H1 (cell line): ENCODE results near the gene ZNF610. TPM values are rescaled to one million over a fixed set of nuclear protein-coding genes. Genes with fewer than 3 reads are reported as not detected.

Experiments used
- CTCF ChIA-PET: fragments of 300-600 bp; sonication (Branson Sonifier 250); formaldehyde crosslinking; loops from one replicate; lab custom pipeline; 2021; ENCODE audit not compliant: partially characterized antibody; lab: Charles Lee
- POLR2A ChIA-PET: fragments of 300-600 bp; sonication (Branson Sonifier 250); formaldehyde crosslinking; loops from one replicate; lab custom pipeline; 2021; ENCODE audit warnings: inconsistent platforms; ENCODE audit not compliant: partially characterized antibody; lab: Charles Lee
- DNase-seq, 2 experiments: peaks; one replicate each; pipeline versions ENCODE4 v3.0.0 to v3.0.0-alpha.2; 2010 to 2022; ENCODE audit warnings: low spot score in 2 of 2, low read depth in 1 of 2, mixed read lengths in 1 of 2
- FAIRE-seq: peaks from 2 replicates; lab custom pipeline; 2011; peaks lifted over from hg19 to GRCh38; lab: Jason Lieb, UNC
- H2AFZ ChIP-seq: 2 replicates; pipeline ENCODE4 v1.8.1; 2012; ENCODE audit warnings: low read length, inconsistent platforms
- H2AK5ac ChIP-seq: 2 replicates; pipeline ENCODE4 v1.6.1; 2013; ENCODE audit warnings: low read depth, low read length
- H2BK120ac ChIP-seq: replicated peaks from 2 replicates; pipeline ENCODE3; 2013; ENCODE audit warnings: low read depth, low read length, inconsistent platforms
- H2BK12ac ChIP-seq: 2 replicates; pipeline ENCODE4 v1.6.1; 2013; ENCODE audit warnings: low read depth, low read length
- H2BK15ac ChIP-seq: 2 replicates; pipeline ENCODE4 v1.6.1; 2013; ENCODE audit warnings: low read length
- H2BK20ac ChIP-seq: 2 replicates; pipeline ENCODE4 v1.6.1; 2013; ENCODE audit warnings: low read length
- H2BK5ac ChIP-seq: 2 replicates; pipeline ENCODE4 v1.6.1; 2013; ENCODE audit warnings: low read depth, low read length
- H3K14ac ChIP-seq: 2 replicates; pipeline ENCODE4 v1.6.1; 2013; ENCODE audit warnings: inconsistent platforms; ENCODE audit not compliant: insufficient read length
- H3K18ac ChIP-seq: 2 replicates; pipeline ENCODE4 v1.6.1; 2013; ENCODE audit warnings: low read length; ENCODE audit errors: extremely low read depth
- H3K23ac ChIP-seq: 2 replicates; pipeline ENCODE4 v1.6.1; 2013; ENCODE audit warnings: inconsistent platforms; ENCODE audit not compliant: insufficient read length
- H3K23me2 ChIP-seq: 2 replicates; pipeline ENCODE4 v1.6.1; 2013; ENCODE audit warnings: low read depth, low read length
- H3K27ac ChIP-seq: 2 replicates; pipeline ENCODE4 v1.6.1; 2011; ENCODE audit warnings: low read depth, low read length, inconsistent platforms
- H3K27me3 ChIP-seq, 4 experiments: replicated peaks in 1 of 4; 1 replicate in 1 of 4; 2 replicates in 3 of 4; pipeline versions ENCODE4 v1.6.1 to v1.8.1; 2011 to 2013; ENCODE audit warnings: low read length in 3 of 4, mild to moderate bottlenecking in 3 of 4, inconsistent platforms in 2 of 4, mixed read lengths in 2 of 4, moderate library complexity in 1 of 4; ENCODE audit not compliant: control insufficient read depth in 3 of 4, insufficient read depth in 3 of 4; ENCODE audit errors: extremely low read depth in 1 of 4
- H3K36me3 ChIP-seq, 4 experiments: 2 replicates each; pipeline versions ENCODE4 v1.6.1 to v1.8.1; 2011 to 2013; ENCODE audit warnings: mild to moderate bottlenecking in 4 of 4, low read length in 3 of 4, moderate library complexity in 2 of 4, control low read depth in 1 of 4, inconsistent platforms in 1 of 4; ENCODE audit not compliant: insufficient read depth in 4 of 4, control insufficient read depth in 2 of 4
- H3K4ac ChIP-seq: replicated peaks from 2 replicates; pipeline ENCODE3; 2013; ENCODE audit warnings: low read length, low read depth, mixed read lengths, inconsistent platforms; ENCODE audit not compliant: insufficient read length
- H3K4me1 ChIP-seq, 4 experiments: replicated peaks in 1 of 4; 1 replicate in 1 of 4; 2 replicates in 3 of 4; pipeline versions ENCODE4 v1.6.1 to v1.8.1; 2011 to 2013; ENCODE audit warnings: low read length in 3 of 4, inconsistent platforms in 2 of 4, mixed read lengths in 1 of 4; ENCODE audit not compliant: insufficient read depth in 4 of 4, control insufficient read depth in 3 of 4
- H3K4me2 ChIP-seq, 2 experiments: 2 replicates each; pipeline versions ENCODE4 v1.6.1 to v1.8.1; 2011 to 2013; ENCODE audit warnings: low read depth in 2 of 2, low read length in 2 of 2, control low read depth in 1 of 2, inconsistent platforms in 1 of 2, mild to moderate bottlenecking in 1 of 2; ENCODE audit not compliant: insufficient read depth in 1 of 2
- H3K4me3 ChIP-seq, 4 experiments: fragments of 200-600, 300-600 bp in 1 of 4; sonication (generic), shearing (Covaris generic), sonication (Bioruptor Twin) in 1 of 4; 2 replicates each; pipeline versions ENCODE4 v1.5.1 to v1.8.1; 2011 to 2016; ENCODE audit warnings: low read length in 4 of 4, low read depth in 3 of 4, control low read depth in 2 of 4, inconsistent platforms in 2 of 4, mild to moderate bottlenecking in 2 of 4, mixed read lengths in 1 of 4, moderate library complexity in 1 of 4; ENCODE audit not compliant: insufficient read depth in 2 of 4; ENCODE audit errors: extremely low read depth in 1 of 4
- H3K56ac ChIP-seq: replicated peaks from 2 replicates; pipeline ENCODE3; 2013; ENCODE audit warnings: low read depth, mild to moderate bottlenecking, mixed read lengths, low read length, inconsistent platforms; ENCODE audit not compliant: insufficient read length
- H3K79me1 ChIP-seq: 2 replicates; pipeline ENCODE4 v1.6.1; 2013; ENCODE audit warnings: low read depth, low read length, control low read depth
- H3K79me2 ChIP-seq, 2 experiments: 2 replicates each; pipeline versions ENCODE4 v1.6.1 to v1.8.1; 2012 to 2013; ENCODE audit warnings: low read length in 2 of 2, mild to moderate bottlenecking in 2 of 2, inconsistent platforms in 1 of 2; ENCODE audit not compliant: insufficient read depth in 2 of 2, control insufficient read depth in 1 of 2
- H3K9ac ChIP-seq, 4 experiments: replicated peaks in 1 of 4; 1 replicate in 1 of 4; 2 replicates in 3 of 4; pipeline versions ENCODE4 v1.6.1 to v1.8.1; 2011 to 2013; ENCODE audit warnings: low read depth in 3 of 4, low read length in 3 of 4, control low read depth in 2 of 4, mild to moderate bottlenecking in 2 of 4, moderate library complexity in 2 of 4, inconsistent platforms in 1 of 4; ENCODE audit errors: extremely low read depth in 1 of 4
- H3K9me3 ChIP-seq, 2 experiments: 2 replicates each; pipeline versions ENCODE4 v1.6.1 to v1.8.1; 2012 to 2013; ENCODE audit warnings: mild to moderate bottlenecking in 2 of 2, moderate library complexity in 2 of 2, control low read depth in 1 of 2, inconsistent platforms in 1 of 2, low read depth in 1 of 2, low read length in 1 of 2, mixed read lengths in 1 of 2; ENCODE audit not compliant: insufficient read depth in 2 of 2
- H4K20me1 ChIP-seq, 2 experiments: replicated peaks in 1 of 2; 2 replicates each; pipeline versions ENCODE3 to v1.8.1; 2011 to 2013; ENCODE audit warnings: inconsistent platforms in 2 of 2, low read length in 2 of 2, mild to moderate bottlenecking in 1 of 2; ENCODE audit not compliant: insufficient read depth in 2 of 2, control insufficient read depth in 1 of 2
- H4K5ac ChIP-seq: 2 replicates; pipeline ENCODE4 v1.6.1; 2013; ENCODE audit warnings: low read length, low read depth, mixed read lengths, inconsistent platforms; ENCODE audit not compliant: insufficient read length
- H4K8ac ChIP-seq: 2 replicates; pipeline ENCODE4 v1.8.0; 2013; ENCODE audit warnings: mild to moderate bottlenecking, moderate library complexity, low read length, inconsistent platforms; ENCODE audit not compliant: insufficient read depth; ENCODE audit errors: extremely low read depth
- H4K91ac ChIP-seq: replicated peaks from 2 replicates; pipeline ENCODE3; 2013; ENCODE audit warnings: low read length, mixed read lengths, inconsistent platforms; ENCODE audit not compliant: insufficient read length
- EGR1 ChIP-seq: IDR thresholded peaks from 2 replicates; pipeline ENCODE4 v1.6.1; 2011; ENCODE audit warnings: low read depth, low read length, borderline replicate concordance
- JUND ChIP-seq: IDR thresholded peaks from 2 replicates; pipeline ENCODE4 v1.6.1; 2011; ENCODE audit warnings: mild to moderate bottlenecking, improper control_type of control experiment, low read length
- NANOG ChIP-seq: IDR thresholded peaks from 2 replicates; pipeline ENCODE4 v1.6.1; 2011; ENCODE audit warnings: low read length, low read depth, mild to moderate bottlenecking, inconsistent platforms; ENCODE audit not compliant: insufficient read depth, poor library complexity, severe bottlenecking
- RNF2 ChIP-seq: fragments of 200-900, 300-1000 bp; sonication (generic); IDR thresholded peaks from 2 replicates; pipeline ENCODE4 v1.7.1; 2016; ENCODE audit warnings: borderline replicate concordance, low read depth, mild to moderate bottlenecking, antibody characterized with exemption, low read length; ENCODE audit not compliant: poor library complexity, severe bottlenecking; ENCODE audit errors: missing control alignments
- SP1 ChIP-seq: IDR thresholded peaks from 2 replicates; pipeline ENCODE4 v1.6.1; 2011; ENCODE audit warnings: low read depth, low read length
- TCF12 ChIP-seq: IDR thresholded peaks from 2 replicates; pipeline ENCODE4 v1.6.1; 2011; ENCODE audit warnings: low read depth, mild to moderate bottlenecking, low read length
- WGBS, 2 experiments: shearing (Covaris generic) in 1 of 2; methylation state at CpG; one replicate each; pipeline versions ENCODE4 v1.1.6 to v1.1.7; 2013 to 2015; ENCODE audit warnings: low lambda C conversion rate in 2 of 2, mixed read lengths in 2 of 2, inconsistent platforms in 1 of 2, low coverage in 1 of 2, missing lambda C conversion rate in 1 of 2; ENCODE audit not compliant: insufficient replicate concordance in 2 of 2, insufficient coverage in 1 of 2, insufficient read length in 1 of 2; ENCODE audit errors: extremely low coverage in 1 of 2, missing lambda C conversion rate in 1 of 2; 5-methylcytosine and 5-hydroxymethylcytosine counted together
- polyA plus RNA-seq, 7 experiments: library from polyadenylated mRNA; depleted of rRNA in 3 of 7; stranded (reverse) in 5 of 7; unstranded in 2 of 7; fragments of >200 nt in 5 of 7; fragments of 200-250 nt in 2 of 7; gene quantifications; 1 replicate in 5 of 7; 2 replicates in 1 of 7; 4 replicates in 1 of 7; pipeline versions ENCODE4 v1.2.1 to v1.2.3, GENCODE V29; 2011 to 2013; ENCODE audit warnings: missing spikeins in 2 of 7, mixed read lengths in 2 of 7
- total RNA-seq: library from RNA; stranded (reverse); fragmentation: NEBNext Ultra II Directional; extraction: Animal tissue kit (Norgen Biotek cat#: 25700); gene quantifications from 2 replicates; pipeline ENCODE4 v1.2.1, GENCODE V29; 2021

ZNF610 gene
- total and polyA plus RNA-seq, 2 of the 8 experiments (the other 6 are each of a cell fraction or from before 2014, with no cell fraction given), result 2.4 to 5.4 TPM

DNA sequence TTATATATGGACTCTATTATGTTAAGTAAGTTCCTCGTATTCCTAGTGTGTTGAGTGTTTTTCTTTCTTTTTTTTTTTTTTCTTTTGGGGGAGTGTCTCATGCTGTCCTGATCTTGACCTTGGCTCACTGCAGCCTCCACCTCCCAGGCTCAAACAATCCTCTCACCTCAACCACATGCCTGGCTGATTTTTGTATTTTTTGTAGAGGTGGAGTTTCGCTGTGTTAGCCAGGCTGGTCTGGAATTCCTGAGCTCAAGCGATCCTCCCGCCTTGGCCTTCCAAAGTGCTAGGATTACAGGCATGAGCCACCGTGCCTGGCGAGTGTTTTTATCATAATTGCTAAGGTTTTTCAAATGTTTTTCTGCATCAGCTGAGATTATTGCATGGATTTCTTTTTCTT lies 49.8 kb upstream of the ZNF610 start:
- Histone ChIP-seq H3K79me2 (peaks cover 3 to 27% of the 10 kb centered on the region in 2 experiments), H3K27ac (no peak overlapping the region), H3K9me3 (no peaks in the 10 kb centered on the region), H3K18ac (no peak overlapping the region), H3K14ac (no peak overlapping the region), H3K4me2 (no peak overlapping the region), H2AK5ac (no peak overlapping the region), H3K4ac (no peak overlapping the region), H4K8ac (no peak overlapping the region), H4K20me1 (peaks cover 2 to 13% of the 10 kb centered on the region in 2 experiments), H2BK20ac (no peak overlapping the region), H4K91ac (no peak overlapping the region), H3K4me3 (no peak overlapping the region), H3K9ac (no peak overlapping the region), H2BK15ac (no peak overlapping the region), H2AFZ (no peak overlapping the region), H2BK5ac (no peak overlapping the region), H2BK12ac (no peak overlapping the region), H3K56ac (no peak overlapping the region), H3K23ac (no peak overlapping the region), H3K36me3 (peaks cover 17 to 60% (median 44%) of the 10 kb centered on the region in 4 experiments), H3K27me3 (no peaks in the 10 kb centered on the region), H3K79me1 (peaks cover 3% of the 10 kb centered on the region; the same call in 1 of the 2 replicates), H4K5ac (no peak overlapping the region), H2BK120ac (no peak overlapping the region), H3K4me1 (no peaks in the 10 kb centered on the region), H3K23me2 (no peaks in the 10 kb centered on the region)
- CTCF ChIA-PET, result interaction anchor here (0.6 kb wide), 1 partner anchor 171 kb away, joined by 3 read pairs; no protein-coding TSS in a partner anchor
- POLR2A ChIA-PET, result interaction anchor here (1.0 kb wide), 1 partner anchor 9 kb away, joined by 5 read pairs; no protein-coding TSS in a partner anchor
- no peak for DNase-seq
- 99% methylated on average over 5 of the region's 6 CpGs; no CpG with 5 or more reads in 1 of the 2 experiments for WGBS, 2 experiments
- no peak for FAIRE-seq
- TF ChIP-seq EGR1, result no peak
- no peak for TF ChIP-seq NANOG
- TF ChIP-seq JUND, result no peak
- no peak for TF ChIP-seq TCF12
- TF ChIP-seq RNF2, result no peak
- TF ChIP-seq SP1, result no peak
